ENCODE data around the gene PHF23.
A peak's percentile ranks its signal among the peaks of the same experiment; 100 is the strongest.

The PHF23 gene

GRCh38 chr17:7205561-7205960 is 33.7 kb downstream of the PHF23 start:
- H2BK15ac ChIP-seq (ENCODE audit: low read length) = no peak overlapping the region
- H3K27ac ChIP-seq (replicated peaks; ENCODE audit: low read length) = peak overlapping the region; percentile 95
- H3K9me3 ChIP-seq (replicated peaks in 1 of 2; ENCODE audit: control insufficient read depth in 2 of 2, insufficient read depth in 1 of 2, low read depth in 1 of 2, low read length in 2 of 2) = peaks cover 0 to 3% of the 10 kb centered on the region in 2 donors
- no peak overlapping the region for H2AK5ac ChIP-seq (ENCODE audit: low read depth, low read length)
- DNase-seq (ENCODE audit: low spot score) = no peak
- H3K14ac ChIP-seq (ENCODE audit: low read length) = no peak overlapping the region
- peaks cover 36 to 37% of the 10 kb centered on the region in 2 donors for H3K4me1 ChIP-seq (ENCODE audit: control insufficient read depth in 2 of 2, insufficient read depth in 1 of 2, low read depth in 1 of 2, low read length in 2 of 2)
- H2AFZ ChIP-seq (ENCODE audit: low read length) = peak overlapping the region; percentile 88
- no peak overlapping the region for H4K91ac ChIP-seq (ENCODE audit: low read depth, low read length, poor library complexity)
- H3K36me3 ChIP-seq (replicated peaks in 1 of 2; ENCODE audit: control insufficient read depth in 2 of 2, insufficient read depth in 2 of 2, low read length in 2 of 2) = peaks cover 21 to 37% of the 10 kb centered on the region in 2 donors
- H2BK120ac ChIP-seq (ENCODE audit: low read depth, low read length) = no peak overlapping the region
- peaks cover 8% of the 10 kb centered on the region for H3K79me1 ChIP-seq (ENCODE audit: low read depth, low read length)
- no peak overlapping the region for H2BK5ac ChIP-seq (ENCODE audit: low read length)
- no peaks in the 10 kb centered on the region for H3K27me3 ChIP-seq (ENCODE audit: control insufficient read depth in 3 of 3, insufficient read depth in 3 of 3, low read depth in 1 of 3, low read length in 3 of 3)
- H3K4ac ChIP-seq (ENCODE audit: low read length) = no peak overlapping the region
- H3K18ac ChIP-seq (ENCODE audit: low read length) = no peak overlapping the region
- WGBS, 2 donors (ENCODE audit: extremely low coverage in 2 of 2, insufficient read length in 2 of 2, insufficient replicate concordance in 1 of 2) = no CpG with 5 or more reads among the region's 15 CpGs
- peak overlapping the region; percentile 71 for H3K4me2 ChIP-seq (ENCODE audit: insufficient read depth, low read length, poor library complexity, severe bottlenecking)
- no peak overlapping the region for H2BK12ac ChIP-seq (ENCODE audit: low read length)
- H3K9ac ChIP-seq (ENCODE audit: low read depth, low read length, poor library complexity) = no peak overlapping the region
- H3K23ac ChIP-seq (ENCODE audit: low read depth, low read length, poor library complexity) = no peak overlapping the region
- peak overlapping the region; percentile 41 to 44 for H3K4me3 ChIP-seq (ENCODE audit: low read length in 2 of 2)
- no peak overlapping the region for H4K8ac ChIP-seq (ENCODE audit: low read depth, low read length)

GRCh38 chr17:7204828-7205461 is 34.3 kb downstream of the PHF23 start:
- no peak overlapping the region for H3K23ac ChIP-seq (ENCODE audit: low read depth, low read length, poor library complexity)
- H2BK12ac ChIP-seq (ENCODE audit: low read length) = no peak overlapping the region
- H3K79me1 ChIP-seq (ENCODE audit: low read depth, low read length) = peaks cover 8% of the 10 kb centered on the region
- peak overlapping the region; percentile 88 for H2AFZ ChIP-seq (ENCODE audit: low read length)
- H3K27ac ChIP-seq (replicated peaks; ENCODE audit: low read length) = peak overlapping the region; percentile 95
- no peak overlapping the region for H2AK5ac ChIP-seq (ENCODE audit: low read depth, low read length)
- H4K8ac ChIP-seq (ENCODE audit: low read depth, low read length) = no peak overlapping the region
- H3K36me3 ChIP-seq (replicated peaks in 1 of 2; ENCODE audit: control insufficient read depth in 2 of 2, insufficient read depth in 2 of 2, low read length in 2 of 2) = peaks cover 21 to 41% of the 10 kb centered on the region in 2 donors
- peak overlapping the region; percentile 71 for H3K4me2 ChIP-seq (ENCODE audit: insufficient read depth, low read length, poor library complexity, severe bottlenecking)
- no CpG with 5 or more reads among the region's 34 CpGs for WGBS, 2 donors (ENCODE audit: extremely low coverage in 2 of 2, insufficient read length in 2 of 2, insufficient replicate concordance in 1 of 2)
- peak overlapping the region; percentile 19 for H2BK5ac ChIP-seq (ENCODE audit: low read length)
- peak overlapping the region; percentile 86 for H3K18ac ChIP-seq (ENCODE audit: low read length)
- H3K9ac ChIP-seq (ENCODE audit: low read depth, low read length, poor library complexity) = peak overlapping the region; percentile 17
- H4K91ac ChIP-seq (ENCODE audit: low read depth, low read length, poor library complexity) = no peak overlapping the region
- DNase-seq (ENCODE audit: low spot score) = peak; percentile 96
- peaks cover 36% of the 10 kb centered on the region in 2 donors for H3K4me1 ChIP-seq (ENCODE audit: control insufficient read depth in 2 of 2, insufficient read depth in 1 of 2, low read depth in 1 of 2, low read length in 2 of 2)
- peaks cover 0 to 3% of the 10 kb centered on the region in 2 donors for H3K9me3 ChIP-seq (replicated peaks in 1 of 2; ENCODE audit: control insufficient read depth in 2 of 2, insufficient read depth in 1 of 2, low read depth in 1 of 2, low read length in 2 of 2)
- H2BK15ac ChIP-seq (ENCODE audit: low read length) = no peak overlapping the region
- no peak overlapping the region for H3K14ac ChIP-seq (ENCODE audit: low read length)
- H3K27me3 ChIP-seq (ENCODE audit: control insufficient read depth in 3 of 3, insufficient read depth in 3 of 3, low read depth in 1 of 3, low read length in 3 of 3) = no peaks in the 10 kb centered on the region
- H3K4me3 ChIP-seq (ENCODE audit: low read length in 2 of 2) = peak overlapping the region; percentile 41 to 89
- H3K4ac ChIP-seq (ENCODE audit: low read length) = no peak overlapping the region
- no peak overlapping the region for H2BK120ac ChIP-seq (ENCODE audit: low read depth, low read length)

- H4K8ac ChIP-seq (ENCODE audit: low read depth, low read length) = no peak overlapping the region
- no peak overlapping the region for H3K14ac ChIP-seq (ENCODE audit: low read length)
- H3K4me3 ChIP-seq (ENCODE audit: low read length in 2 of 2) = peak overlapping the region in 1 of 2 donors; percentile 41
Observed at GRCh38 chr17:7204336-7204735, 34.9 kb downstream of the PHF23 start.

GRCh38 chr17:7203391-7203790 is 35.9 kb downstream of the PHF23 start:
- no peak for DNase-seq (ENCODE audit: low spot score)
- H3K4me3 ChIP-seq (ENCODE audit: low read length in 2 of 2) = no peak overlapping the region
- no peak overlapping the region for H2AK5ac ChIP-seq (ENCODE audit: low read depth, low read length)
- no peak overlapping the region for H3K14ac ChIP-seq (ENCODE audit: low read length)
- peaks cover 21 to 47% of the 10 kb centered on the region in 2 donors for H3K36me3 ChIP-seq (replicated peaks in 1 of 2; ENCODE audit: control insufficient read depth in 2 of 2, insufficient read depth in 2 of 2, low read length in 2 of 2)
- no peak overlapping the region for H3K18ac ChIP-seq (ENCODE audit: low read length)
- no peak overlapping the region for H2BK120ac ChIP-seq (ENCODE audit: low read depth, low read length)
- H2BK12ac ChIP-seq (ENCODE audit: low read length) = peak overlapping the region; percentile 12
- peaks cover 26 to 28% of the 10 kb centered on the region in 2 donors for H3K4me1 ChIP-seq (ENCODE audit: control insufficient read depth in 2 of 2, insufficient read depth in 1 of 2, low read depth in 1 of 2, low read length in 2 of 2)
- no peaks in the 10 kb centered on the region for H3K27me3 ChIP-seq (ENCODE audit: control insufficient read depth in 3 of 3, insufficient read depth in 3 of 3, low read depth in 1 of 3, low read length in 3 of 3)
- no peak overlapping the region for H2AFZ ChIP-seq (ENCODE audit: low read length)
- no peak overlapping the region for H3K9ac ChIP-seq (ENCODE audit: low read depth, low read length, poor library complexity)
- no peak overlapping the region for H4K91ac ChIP-seq (ENCODE audit: low read depth, low read length, poor library complexity)
- H4K8ac ChIP-seq (ENCODE audit: low read depth, low read length) = no peak overlapping the region
- WGBS, 2 donors (ENCODE audit: extremely low coverage in 2 of 2, insufficient read length in 2 of 2, insufficient replicate concordance in 1 of 2) = no CpG with 5 or more reads among the region's 16 CpGs
- H3K27ac ChIP-seq (replicated peaks; ENCODE audit: low read length) = no peak overlapping the region
- H3K9me3 ChIP-seq (replicated peaks in 1 of 2; ENCODE audit: control insufficient read depth in 2 of 2, insufficient read depth in 1 of 2, low read depth in 1 of 2, low read length in 2 of 2) = peaks cover 0 to 1% of the 10 kb centered on the region in 2 donors
- H2BK15ac ChIP-seq (ENCODE audit: low read length) = no peak overlapping the region
- peaks cover 8% of the 10 kb centered on the region for H3K79me1 ChIP-seq (ENCODE audit: low read depth, low read length)
- H3K4ac ChIP-seq (ENCODE audit: low read length) = no peak overlapping the region
- H2BK5ac ChIP-seq (ENCODE audit: low read length) = peak overlapping the region; percentile 19
- no peak overlapping the region for H3K4me2 ChIP-seq (ENCODE audit: insufficient read depth, low read length, poor library complexity, severe bottlenecking)
- no peak overlapping the region for H3K23ac ChIP-seq (ENCODE audit: low read depth, low read length, poor library complexity)

More at GRCh38 chr17:7204336-7204735, 34.9 kb downstream of the PHF23 start:
- WGBS, 2 donors (ENCODE audit: extremely low coverage in 2 of 2, insufficient read length in 2 of 2, insufficient replicate concordance in 1 of 2) = no CpG with 5 or more reads among the region's 15 CpGs
- Histone ChIP-seq H3K27me3 (ENCODE audit: control insufficient read depth in 3 of 3, insufficient read depth in 3 of 3, low read depth in 1 of 3, low read length in 3 of 3) (no peaks in the 10 kb centered on the region), H2BK12ac (ENCODE audit: low read length) (peak overlapping the region; percentile 96), H3K9me3 (replicated peaks in 1 of 2; ENCODE audit: control insufficient read depth in 2 of 2, insufficient read depth in 1 of 2, low read depth in 1 of 2, low read length in 2 of 2) (peaks cover 0 to 3% of the 10 kb centered on the region in 2 donors), H2BK5ac (ENCODE audit: low read length) (peak overlapping the region; percentile 19), H3K36me3 (replicated peaks in 1 of 2; ENCODE audit: control insufficient read depth in 2 of 2, insufficient read depth in 2 of 2, low read length in 2 of 2) (peaks cover 21 to 43% of the 10 kb centered on the region in 2 donors), H3K27ac (replicated peaks; ENCODE audit: low read length) (peak overlapping the region; percentile 95), H2BK15ac (ENCODE audit: low read length) (no peak overlapping the region), H2AFZ (ENCODE audit: low read length) (peak overlapping the region; percentile 88), H3K4ac (ENCODE audit: low read length) (peak overlapping the region; percentile 78), H3K79me1 (ENCODE audit: low read depth, low read length) (peaks cover 8% of the 10 kb centered on the region), H3K23ac (ENCODE audit: low read depth, low read length, poor library complexity) (peak overlapping the region; percentile 81), H2BK120ac (ENCODE audit: low read depth, low read length) (no peak overlapping the region), H2AK5ac (ENCODE audit: low read depth, low read length) (peak overlapping the region; percentile 95), H4K91ac (ENCODE audit: low read depth, low read length, poor library complexity) (peak overlapping the region; percentile 77), H3K4me2 (ENCODE audit: insufficient read depth, low read length, poor library complexity, severe bottlenecking) (peak overlapping the region; percentile 71), H3K4me1 (ENCODE audit: control insufficient read depth in 2 of 2, insufficient read depth in 1 of 2, low read depth in 1 of 2, low read length in 2 of 2) (peaks cover 36% of the 10 kb centered on the region in 2 donors), H3K18ac (ENCODE audit: low read length) (peak overlapping the region; percentile 95), H3K9ac (ENCODE audit: low read depth, low read length, poor library complexity) (peak overlapping the region; percentile 65)
- DNase-seq (ENCODE audit: low spot score) = no peak

Measured in neuronal stem cell (in vitro differentiated cells).